NCI-H187 treated with DMSO at 0.1 percent for 48 hours (cell line): ENCODE data around the gene EMC7.
"Not testable (repeated sequence)": the region's sequence is repeated elsewhere in the genome, so short reads cannot be mapped to it uniquely, and the experiment has no call there.

Experiments used
- DNase-seq: peaks from one replicate; lab custom pipeline; 2025; lab: John Stamatoyannopoulos, UW

EMC7 gene

DNA sequence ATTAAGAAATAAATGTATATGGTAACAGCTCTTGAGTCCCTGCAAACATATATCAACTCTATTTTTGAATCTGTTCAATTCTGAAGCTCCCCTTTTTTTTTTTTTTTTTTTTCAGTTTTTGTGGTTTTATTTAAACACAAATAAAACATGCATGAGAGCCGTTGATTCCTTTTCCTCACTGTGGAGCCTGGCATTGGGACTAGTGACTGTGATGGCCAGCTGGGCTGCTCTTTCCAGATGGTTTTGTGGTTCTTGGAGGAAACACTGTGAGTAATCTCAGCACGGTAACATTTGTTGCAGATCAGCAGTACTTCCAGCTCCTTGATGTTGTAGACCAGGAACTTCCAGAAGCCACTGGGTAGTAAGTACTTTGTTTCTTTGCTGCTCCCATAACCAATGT lies 15.9 kb downstream of the EMC7 start:
- DNase-seq, result no peak

DNA sequence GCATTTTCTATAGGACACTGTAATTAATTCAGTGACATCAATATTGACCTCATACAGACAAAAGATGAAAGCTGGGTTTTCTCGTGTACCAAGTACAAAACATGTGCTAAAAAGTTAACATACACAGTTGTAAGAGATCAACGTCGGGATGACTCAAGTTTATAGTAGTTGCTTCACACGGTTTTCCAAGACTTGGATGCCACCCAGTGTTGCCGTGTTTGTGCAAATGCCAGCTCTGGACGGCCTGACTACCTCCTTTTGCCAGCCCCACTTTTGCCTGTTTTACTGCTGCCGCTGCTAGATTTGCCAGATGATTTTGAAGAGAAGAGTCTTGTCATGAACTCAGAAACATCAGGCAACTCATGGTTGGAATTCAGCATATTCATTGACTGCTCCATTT lies 17.6 kb downstream of the EMC7 start:
- no peak for DNase-seq

DNA sequence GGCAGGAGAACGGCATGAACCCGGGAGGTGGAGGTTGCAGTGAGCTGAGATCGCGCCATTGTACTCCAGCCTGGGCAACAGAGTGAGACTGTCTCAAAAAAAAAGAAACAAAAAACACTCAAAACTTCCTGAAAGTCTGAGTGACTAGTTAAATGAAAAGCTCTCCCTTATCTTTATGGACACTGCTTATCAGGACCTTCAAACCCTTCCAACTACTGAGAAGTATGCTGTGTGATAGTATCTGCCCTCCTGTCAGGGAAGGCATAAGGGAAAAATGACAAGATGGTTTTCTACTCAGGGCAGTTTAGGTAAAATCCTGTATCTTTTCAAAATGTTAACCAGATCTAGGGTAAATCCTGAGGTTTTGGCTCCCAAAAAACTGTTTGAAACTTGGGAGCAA lies 21.8 kb downstream of the EMC7 start:
- DNase-seq, result no peak

DNA sequence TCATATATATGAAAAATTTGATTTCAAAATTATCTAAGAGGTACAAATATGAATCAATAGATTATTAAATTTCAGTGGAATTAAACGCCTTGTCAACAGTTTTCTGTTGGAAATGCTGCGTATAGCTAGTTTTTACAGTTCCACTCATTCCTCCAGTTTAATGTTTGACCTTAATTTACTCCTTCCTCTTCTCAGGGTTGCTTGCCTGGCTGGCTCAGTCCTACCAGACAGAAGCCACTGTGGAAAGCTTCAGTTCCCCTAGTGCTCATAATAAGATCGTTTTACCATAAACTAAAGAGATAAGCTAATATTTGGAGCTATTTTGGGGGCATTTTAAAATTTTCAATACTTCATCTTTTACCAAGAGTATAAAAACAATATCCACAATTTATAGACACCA lies 22.8 kb downstream of the EMC7 start:
- DNase-seq, result no peak

DNA sequence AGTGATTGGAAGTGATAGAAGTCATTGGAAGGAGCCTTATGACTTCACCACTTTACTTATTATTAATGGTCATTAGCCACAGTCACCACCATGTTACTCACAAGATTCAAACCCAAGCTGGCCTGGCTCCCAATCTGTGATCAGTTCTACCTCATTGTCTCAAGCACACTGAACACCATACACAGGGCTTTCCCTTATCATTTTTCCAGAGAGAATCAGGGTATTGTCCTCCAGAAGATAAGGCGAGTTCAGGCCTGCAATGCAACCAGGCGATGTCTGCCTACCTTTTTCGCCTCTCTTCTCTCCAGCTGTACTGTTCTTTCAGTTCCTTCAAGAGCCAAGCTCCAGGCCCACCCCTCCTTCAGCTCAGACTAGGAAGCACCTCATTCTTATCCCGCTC lies 24.9 kb downstream of the EMC7 start:
- DNase-seq, result no peak

DNA sequence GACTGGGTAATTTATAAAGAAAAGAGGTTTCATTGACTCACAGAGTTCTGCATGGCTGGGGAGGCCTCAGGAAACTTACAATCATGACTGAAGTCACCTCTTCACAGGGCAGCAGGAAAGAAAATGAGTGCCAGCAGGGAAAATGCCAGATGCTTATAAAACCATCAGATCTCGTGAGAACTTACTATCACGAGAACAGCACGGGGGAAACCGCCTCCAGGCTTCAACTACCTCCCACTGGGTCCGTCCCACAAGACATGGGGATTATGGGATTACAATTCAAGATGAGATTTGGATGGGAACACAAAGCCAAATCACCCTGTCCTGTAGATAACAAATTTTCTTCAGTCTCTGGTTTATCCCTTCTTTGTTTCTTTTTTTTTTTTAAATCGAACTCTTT lies 31.7 kb downstream of the EMC7 start:
- no peak for DNase-seq

DNA sequence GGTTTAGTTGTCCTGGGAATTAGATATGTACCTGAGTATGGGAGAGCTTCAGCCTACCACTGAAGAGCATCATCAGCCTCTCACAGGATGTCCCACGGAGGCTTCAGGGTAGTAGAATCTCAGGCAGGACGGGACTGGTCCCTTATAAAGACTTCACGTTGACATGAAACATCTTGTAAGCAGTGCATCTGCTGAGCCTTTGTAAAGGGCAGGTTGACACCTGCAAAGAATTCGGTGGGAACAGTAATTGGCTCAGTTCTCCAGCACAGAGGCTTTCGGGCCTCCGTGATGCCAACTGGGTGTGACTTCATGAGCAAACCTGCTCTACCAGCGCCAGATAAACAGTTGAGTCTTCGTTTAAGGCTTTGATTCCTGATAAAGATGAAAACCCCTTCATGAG lies 35.7 kb downstream of the EMC7 start:
- no peak for DNase-seq

DNA sequence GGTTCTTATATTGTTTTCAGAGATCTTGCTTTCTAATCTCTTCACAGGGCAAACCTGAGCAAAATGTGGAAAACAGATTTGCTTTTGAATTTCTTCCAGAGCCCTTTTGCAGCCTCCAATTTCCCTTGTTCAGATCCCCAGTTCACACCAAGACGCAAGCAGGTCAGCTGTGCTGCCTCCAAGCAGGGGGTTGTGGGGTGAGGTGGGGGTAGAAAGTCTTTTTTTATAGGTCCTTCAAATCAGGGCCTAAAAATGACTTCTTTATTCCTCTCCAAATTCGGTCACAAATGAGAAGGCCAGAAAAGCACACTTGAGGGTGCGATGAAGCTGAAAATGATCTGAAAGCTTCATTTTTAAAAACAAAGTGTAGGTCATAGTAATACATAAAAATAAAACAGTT lies 36.4 kb downstream of the EMC7 start:
- no peak for DNase-seq

DNA sequence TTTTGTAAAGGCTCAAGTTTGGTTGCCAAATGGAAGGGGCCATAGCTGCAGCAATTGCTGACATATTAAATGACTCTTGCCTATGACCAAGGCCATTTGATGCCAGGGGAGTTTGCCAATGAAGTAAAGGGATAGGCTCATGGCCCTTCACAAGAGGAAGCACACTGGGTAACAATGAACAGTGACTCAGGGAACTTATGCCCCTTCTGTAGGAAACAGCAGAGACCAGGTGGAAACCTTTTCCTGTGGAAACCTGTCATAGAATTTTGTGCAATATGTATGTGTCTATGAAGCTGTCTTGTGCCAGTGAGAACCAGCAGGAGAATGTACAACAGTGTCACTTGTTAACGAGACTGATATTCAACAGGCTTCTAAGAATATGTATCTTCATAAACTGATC lies 37.2 kb downstream of the EMC7 start:
- no peak for DNase-seq

DNA sequence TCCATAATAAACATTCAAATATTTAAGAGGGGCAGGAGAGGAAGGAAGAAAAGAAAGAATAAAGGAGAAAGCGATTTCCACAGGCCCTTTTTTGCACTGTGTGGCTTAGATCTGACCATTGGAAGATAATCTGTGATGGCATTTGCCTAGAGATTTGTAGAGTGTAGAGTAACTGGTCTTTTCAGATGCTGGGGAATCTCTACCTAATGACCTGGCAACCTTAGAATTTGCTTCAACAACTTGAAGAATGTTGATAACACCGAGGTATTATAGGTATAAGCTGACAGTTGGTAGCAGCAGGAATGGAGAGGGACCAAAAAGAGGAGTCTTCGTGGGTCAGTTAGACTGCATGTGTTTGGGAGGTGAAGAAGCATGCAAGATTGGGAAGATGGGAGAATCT lies 41.7 kb downstream of the EMC7 start:
- no peak for DNase-seq

DNA sequence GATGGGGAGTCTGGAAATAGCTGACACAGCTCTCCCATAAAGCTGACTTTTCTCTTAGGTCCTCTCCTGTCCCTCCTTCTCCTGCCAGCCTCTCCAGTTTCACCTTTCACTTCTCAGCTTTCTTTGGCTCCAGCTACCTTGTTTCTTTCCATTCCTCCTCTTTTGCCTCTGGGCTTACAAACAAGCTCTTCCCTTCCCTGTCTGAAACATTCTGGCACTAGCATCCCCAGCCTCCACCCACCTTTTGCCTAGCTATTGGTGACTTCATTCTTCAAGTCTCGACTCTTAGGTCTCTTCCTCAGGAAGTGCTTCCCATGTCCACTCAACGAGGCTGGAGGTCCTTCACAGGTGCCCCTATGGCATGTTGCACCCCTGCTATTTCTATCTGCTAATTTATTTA lies 42.2 kb downstream of the EMC7 start:
- DNase-seq, result no peak

DNA sequence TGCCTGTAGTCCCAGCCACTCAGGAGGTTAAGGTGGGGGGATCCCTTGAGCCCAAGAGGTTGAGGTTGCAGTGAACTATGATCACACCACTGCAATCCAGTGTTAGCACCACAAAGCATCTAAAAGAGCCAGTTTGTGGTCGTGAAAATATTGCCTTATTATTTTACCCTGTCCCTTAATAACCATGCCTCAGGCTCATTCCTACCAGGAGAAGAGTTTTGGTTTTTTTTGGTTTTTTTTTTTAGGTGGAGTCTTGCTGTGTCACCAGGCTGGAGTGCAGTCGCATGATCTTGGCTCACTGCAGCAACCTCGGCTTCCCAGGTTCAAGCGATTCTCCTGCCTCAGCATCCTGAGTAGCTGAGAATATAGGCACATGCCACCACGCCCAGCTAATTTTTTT lies 44.8 kb downstream of the EMC7 start:
- no peak for DNase-seq

DNA sequence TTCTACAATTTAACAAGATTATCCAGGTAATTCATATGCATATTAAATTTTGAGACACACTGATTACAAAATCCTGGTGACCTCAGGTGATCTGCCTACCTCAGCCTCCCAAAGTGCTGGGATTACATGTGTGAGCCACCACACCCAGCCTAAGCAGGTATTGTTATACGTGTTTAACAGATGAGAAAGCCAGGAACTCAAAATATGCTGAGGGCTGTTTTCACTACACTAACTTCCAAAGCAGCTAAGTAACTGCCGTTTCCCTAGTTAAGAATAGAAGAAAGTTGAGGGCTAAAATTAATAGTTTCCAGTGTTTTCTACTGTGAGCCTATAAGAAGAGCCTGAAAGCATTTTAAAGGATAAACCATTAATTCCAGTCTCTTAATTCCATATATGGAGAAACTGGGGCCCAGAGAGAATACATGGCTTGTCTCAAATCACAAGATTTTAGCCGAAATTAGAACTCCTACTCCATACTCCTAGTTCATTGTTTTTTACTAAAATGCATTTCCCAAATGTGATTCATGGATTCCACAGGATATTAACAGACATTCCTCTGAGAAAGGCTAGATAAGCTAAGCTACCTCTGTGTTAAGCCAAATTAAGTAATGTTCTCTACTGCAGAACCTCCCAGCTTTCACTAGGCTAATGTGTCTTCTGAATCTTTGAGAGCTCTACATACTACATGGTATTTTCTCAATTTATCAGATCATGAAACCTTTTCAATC lies 45.6 kb downstream of the EMC7 start:
- DNase-seq, result no peak

DNA sequence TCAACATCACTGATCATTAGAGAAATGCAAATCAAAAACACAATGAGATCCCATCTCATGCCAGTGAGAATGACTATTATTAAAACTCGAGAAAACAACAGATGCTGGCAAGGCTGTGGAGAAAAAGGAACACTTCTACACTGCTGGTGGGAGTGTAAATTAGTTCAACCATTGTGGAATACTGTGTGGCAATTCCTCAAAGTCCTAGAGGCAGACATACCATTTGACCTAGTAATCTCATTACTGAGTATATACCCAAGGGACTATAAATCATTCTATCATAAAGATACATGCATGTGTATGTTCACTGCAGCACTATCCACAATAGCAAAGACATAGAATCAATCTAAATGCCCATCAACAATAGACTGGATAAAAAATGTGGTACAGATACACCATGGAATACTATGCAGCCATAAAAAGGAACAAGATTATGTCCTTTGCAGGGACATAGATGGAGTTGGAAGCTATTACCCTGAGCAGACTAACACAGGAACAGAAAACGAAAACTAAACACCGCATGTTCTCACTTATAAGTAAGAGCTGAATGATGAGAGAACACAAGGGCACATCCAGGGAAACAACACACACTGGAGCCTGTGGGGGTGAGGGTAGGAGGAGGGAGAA lies 47.5 kb downstream of the EMC7 start:
- no peak for DNase-seq

DNA sequence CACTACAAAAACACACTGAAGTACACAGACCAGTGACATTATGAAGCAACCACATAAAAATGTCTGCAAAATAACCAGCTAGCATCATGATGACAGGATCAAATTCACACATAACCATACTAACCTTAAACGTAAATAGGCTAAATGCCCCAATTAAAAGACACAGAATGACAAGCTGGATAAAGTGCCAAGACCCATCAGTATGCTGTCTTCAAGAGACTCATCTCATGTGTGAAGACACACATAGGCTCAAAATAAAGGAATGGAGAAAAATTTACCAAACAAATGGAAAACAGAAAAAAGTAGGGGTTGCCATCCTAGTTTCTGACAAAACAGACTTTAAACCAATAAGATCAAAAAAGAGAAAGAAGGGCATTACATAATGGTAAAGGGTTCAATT lies 51.3 kb downstream of the EMC7 start:
- DNase-seq, result not testable (repeated sequence)

DNA sequence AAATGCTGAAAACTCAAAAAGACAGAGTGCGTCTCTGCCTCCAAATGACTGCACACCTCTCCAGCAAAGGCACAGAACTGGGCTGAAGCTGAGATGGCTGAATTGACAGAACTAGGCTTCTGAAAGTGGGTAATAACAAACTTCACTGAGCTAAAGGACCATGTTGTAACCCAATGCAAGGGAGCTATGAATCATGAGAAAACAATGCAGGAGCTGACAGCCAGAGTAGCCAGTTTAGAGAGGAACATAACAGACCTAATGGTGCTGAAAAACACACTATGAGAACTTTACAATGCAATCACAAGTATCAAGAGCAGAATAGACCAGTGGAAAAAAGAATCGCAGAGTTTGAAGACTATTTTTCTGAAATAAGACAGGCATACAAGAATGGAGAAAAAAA lies 52.5 kb downstream of the EMC7 start:
- no peak for DNase-seq

DNA sequence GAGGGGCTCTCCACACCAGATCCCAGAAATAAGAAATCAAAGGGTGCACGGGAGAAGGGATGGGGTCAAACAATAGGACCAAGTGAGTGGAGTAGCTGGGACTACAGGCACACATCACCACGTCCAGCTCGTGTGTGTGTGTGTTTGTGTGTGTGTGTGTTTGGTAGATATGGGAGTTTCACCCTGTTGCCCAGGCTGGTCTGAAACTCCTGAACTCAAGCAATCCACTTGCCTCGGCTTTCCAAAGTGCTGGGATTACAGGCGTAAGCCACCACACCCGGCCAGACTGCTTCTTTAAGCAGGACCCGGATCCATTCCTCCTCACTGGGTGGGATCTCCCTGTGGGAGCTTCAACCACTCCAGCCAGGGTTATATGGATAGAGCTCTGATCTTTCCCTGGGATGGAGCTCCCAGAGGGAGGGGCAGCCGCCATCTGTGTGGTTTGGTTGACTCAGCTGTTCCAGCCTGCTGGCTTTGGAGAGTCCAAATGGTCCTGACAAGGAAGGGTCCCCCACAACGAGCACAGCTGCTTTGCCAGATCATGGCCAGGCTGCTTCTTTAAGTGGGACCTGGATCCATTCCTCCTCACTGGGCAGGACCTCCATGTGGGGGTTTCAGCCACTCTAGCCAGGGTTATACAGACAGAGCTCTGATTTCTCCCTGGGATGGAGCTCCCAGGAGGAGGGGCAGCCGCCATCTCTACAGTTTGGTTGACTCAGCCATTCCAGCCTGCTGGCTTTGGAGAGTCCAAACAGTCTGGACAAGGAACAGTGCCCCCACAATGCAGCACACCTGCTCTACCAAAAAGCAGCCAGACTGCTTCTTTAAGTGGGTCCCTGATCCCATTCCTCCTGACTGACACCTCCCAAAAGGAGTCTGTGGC lies 53.5 kb downstream of the EMC7 start:
- DNase-seq, result no peak

DNA sequence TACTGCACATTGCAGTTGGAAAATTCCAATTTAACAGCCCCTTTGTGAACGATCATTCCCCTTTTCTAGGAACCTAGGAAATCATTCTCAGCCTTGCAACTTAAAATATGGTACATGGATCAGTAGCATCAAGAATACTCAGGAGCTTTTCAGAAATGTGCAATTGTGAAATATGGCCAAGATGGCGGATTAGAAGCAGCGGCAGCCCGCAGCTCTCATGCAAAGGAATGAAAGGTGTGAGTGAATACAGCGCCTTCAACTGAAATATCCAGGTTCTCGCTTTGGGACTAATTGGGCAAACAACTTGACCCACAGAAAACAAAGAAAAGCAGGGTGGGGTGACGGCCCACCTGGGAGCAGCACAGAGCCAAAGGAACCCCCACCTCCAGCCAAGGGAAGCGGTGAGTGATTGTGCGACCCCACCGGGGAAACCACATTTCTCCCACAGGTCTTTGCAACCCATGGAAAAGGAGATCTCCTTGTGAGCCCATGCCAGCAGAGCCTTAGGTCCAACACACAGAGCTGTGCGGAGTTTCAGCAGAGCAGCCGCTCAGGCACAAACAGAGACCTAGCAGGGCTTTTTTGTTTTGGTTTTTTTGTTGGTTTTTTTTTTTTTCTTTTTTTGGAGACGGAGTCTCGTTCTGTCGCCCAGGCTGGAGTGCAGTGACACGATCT lies 55.1 kb downstream of the EMC7 start:
- no peak for DNase-seq

DNA sequence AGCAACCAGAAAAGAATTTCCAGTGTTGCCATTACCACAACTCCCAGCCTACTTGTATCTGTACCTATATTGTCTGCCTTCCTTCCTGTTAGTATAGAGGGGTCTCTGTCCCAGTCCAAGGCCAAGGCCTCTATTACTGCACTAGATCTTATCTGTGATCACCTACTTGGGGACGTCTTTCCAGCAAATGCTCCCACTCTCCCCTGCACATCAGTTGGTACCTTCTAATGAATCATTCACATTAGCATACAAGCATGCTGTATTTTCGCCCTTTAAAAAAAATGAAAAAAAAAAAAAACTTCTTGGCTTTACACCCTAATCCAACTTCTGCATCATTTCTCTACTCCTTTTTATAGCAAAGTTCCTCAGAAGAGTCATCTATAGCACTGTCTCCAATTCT lies 57.8 kb downstream of the EMC7 start:
- no peak for DNase-seq

DNA sequence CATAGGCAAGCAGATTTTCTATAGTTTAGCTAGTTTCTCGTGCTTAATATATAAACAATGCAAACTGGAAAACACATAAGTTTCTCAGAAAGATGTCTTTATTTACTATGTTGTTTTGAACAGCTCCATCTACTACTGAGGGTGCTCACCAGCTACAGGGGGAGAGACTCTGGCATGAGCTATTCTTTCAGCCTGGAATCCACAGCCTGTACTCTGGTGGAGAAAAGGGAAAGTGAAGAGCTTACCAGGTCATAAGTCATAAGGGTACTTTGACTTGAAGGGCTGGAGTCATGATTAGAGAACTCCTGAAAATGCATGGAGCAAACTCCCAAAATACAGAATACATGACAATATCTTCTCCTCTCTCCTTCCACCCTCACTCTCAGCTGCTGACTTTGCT lies 58.3 kb downstream of the EMC7 start:
- no peak for DNase-seq

DNA sequence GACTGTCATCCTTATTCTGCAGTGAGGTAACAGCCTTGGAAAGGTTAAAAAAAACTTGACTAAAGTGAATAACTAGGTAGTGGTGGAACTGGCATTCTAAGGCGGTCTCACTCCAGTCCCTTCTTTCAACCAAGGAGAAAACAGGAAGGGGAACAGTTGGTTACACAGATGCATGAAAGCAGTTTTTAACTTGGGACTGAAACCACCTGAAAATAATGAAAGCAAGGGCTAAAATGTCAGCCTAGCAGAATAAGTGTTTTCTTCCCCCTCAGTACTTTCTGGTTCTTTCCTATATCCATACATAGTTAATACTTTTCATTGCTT lies 61.9 kb downstream of the EMC7 start:
- DNase-seq, result no peak

DNA sequence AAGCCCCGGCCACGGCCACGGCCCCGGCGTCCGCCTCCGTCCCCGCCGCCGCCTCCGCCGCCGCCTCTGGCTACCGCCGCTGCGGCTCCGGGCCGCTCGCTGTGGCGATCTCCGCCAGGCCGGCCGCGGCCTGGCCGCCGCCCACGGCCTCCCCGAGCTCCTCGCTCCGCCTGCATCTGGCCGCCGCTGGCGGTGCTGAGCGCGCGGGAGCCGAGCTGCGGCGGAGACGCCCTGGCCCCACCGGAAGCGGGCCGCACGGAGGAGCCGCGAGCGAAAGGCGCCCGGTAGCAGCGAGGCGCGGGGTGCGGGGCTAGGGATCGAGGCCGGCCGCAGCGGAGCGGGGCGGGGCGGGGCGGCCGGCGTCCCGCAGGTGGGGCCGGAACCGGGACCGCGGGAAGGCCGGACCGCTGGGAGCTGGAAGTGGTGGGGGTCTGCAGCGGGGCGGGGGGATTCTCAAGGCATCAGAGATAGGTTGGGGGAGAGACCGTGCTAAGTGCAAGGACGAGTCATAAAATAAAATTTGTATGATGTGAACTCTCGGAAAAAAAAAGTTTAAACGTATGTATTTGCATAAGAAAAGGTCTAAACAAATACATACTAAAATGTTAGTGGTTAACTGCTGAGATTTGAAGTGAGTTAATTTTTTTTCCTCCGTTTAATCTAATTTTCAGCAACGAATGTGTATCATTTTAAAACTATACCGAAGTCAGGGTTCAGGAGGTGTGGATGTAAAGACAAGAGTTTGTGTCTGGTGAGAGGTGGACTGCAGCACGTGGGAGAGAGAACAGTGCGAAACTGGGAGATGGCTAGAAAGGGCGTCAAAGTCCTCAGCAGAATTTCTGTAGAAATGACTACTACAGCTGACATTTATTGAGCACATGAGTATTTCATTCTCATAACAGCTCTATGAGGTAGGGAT lies 62.5 kb downstream of the EMC7 start, which contains the start of gene AVEN:
AVEN (minus strand) TSS at position 334 of the 919 bp plus-strand sequence; CDS start at position 176, 158 bp downstream.
- no peak for DNase-seq
